Stimulated activated CD8-positive, alpha-beta memory T cell treated with anti-CD3 and anti-CD28 coated beads, Interleukin-15, amount 100 ng/mL, for 48 hours (primary cell): ENCODE results near the gene SMARCB1.

Source experiments
- DNase-seq, 2 donors: peaks; one replicate each; pipeline ENCODE4 v3.0.0-alpha.2; 2020; ENCODE audit warnings: low read depth in 2 of 2

Gene SMARCB1

DNA sequence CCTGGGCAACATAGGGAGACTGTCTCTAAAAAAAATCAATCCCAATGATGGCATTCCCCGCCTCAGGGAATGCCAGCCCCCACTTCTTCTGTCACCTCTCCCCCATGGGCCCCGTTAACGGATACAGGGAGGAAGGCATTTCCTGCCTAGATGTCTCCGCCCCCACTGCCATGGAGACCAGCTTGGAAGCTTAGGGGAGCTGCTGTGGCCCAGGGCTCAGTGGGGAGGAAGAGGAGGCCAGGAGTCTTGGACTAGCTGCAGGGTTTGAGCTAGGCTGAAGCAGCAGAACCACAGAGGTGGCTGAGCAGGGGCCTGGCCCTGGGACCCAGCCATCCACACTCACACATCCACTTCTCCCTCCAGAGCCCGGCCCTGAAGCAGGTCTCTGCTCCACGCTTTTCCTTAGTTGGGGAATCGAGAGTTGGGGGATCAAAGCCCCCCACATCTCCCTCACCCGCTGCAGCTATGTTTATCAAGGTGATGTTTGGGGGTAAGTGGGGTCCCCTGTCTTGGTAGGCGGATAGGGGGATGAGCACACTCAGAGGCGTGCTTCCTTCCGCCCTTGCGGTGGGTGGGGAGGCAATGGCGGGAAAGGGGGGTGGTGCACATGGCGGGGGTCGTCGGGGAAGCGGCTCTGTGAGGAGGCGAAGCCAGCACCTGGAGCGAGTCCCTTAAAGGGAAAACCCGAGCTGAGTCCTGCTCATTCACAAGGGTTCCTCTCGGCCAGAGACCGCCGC, 23.8 kb upstream of the SMARCB1 start, which contains the start of gene C22orf15:
TSS of gene C22orf15 (plus strand) at position 149 of the 737 bp plus-strand sequence. CDS start at position 466, 317 bp downstream.
- DNase-seq, result no peak

DNA sequence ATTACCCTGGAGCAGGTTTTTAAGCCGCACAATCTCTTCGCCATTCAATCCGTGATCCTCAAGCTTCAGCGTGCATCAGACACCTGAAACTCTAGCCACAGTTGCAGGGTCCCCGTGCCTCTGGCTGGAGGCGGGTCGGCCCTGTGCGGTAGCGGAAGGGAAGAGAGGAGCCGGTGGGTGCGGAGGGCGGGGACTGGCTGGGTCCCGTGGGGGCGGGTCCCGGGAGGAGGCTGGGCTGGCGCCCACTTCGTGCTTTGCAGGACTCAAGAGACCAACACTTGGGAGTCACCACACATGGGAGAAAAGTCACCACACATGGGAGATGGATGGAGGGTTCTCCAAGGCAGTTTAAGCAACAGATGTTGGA, 23.2 kb upstream of the SMARCB1 start:
- DNase-seq, result peak in 1 of 2 donors; percentile 51

GRCh38 chr22:23763954-23764353, 22.8 kb upstream of the SMARCB1 start:
- DNase-seq, result no peak

- no peak for DNase-seq
These were observed 21.6 kb upstream of the SMARCB1 start for GRCh38 chr22:23764899-23765881.

GRCh38 chr22:23767303-23767672, 19.5 kb upstream of the SMARCB1 start:
- no peak for DNase-seq

GRCh38 chr22:23767673-23768548, 18.9 kb upstream of the SMARCB1 start, which contains the start of gene CHCHD10:
CHCHD10 (minus strand) TSS chr22:23767972; CDS start chr22:23767874, 98 bp downstream.
- DNase-seq, result peak; percentile 68 to 71

DNA sequence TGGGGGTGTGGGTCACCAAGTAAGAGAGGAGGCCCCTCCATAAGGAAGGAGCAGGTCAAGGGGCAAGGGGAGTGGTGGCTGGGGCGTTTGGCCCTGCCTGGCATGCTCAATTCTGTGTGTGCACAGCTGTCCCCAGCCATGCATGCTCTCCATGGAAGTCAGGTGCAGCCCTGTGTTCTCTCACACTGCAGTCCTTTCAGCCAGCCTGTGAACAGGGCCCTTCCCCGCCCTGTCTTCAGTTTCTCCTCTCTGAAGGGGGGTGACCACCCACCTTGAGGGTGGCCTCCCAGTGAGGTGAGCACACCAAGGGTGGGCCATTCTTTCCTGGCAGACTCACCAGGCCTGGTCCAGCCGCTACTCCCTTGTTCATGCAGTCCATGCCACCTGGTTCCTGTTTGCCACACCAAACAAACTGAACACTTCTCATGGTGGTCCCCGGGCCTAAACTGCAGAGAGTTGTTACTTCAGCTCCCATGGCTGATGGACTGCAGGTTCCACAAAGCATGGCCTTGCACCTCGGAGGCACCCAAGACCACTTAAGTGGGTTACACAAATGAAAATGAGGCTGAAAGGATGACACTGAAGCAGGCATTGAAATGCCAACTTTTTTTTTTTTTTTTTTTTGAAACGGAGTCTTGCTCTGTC, 17.3 kb upstream of the SMARCB1 start:
- DNase-seq, result no peak

DNA sequence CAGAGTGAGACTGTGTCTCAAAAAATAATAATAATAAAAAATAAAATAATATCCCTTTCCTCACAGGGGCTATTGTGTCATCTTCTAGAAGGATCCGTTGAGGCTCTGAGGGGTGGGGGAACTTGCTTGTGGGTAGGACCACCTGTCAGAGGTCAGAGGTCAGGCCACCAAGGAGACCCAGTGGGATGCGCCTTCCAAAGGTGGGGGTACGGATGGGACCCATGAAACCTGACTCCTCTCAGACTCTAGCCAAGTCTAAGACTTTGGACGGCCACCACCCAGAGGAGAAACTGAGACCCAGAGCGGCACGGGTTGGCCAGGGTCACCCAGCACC, 14.5 kb upstream of the SMARCB1 start:
- no peak for DNase-seq

DNA sequence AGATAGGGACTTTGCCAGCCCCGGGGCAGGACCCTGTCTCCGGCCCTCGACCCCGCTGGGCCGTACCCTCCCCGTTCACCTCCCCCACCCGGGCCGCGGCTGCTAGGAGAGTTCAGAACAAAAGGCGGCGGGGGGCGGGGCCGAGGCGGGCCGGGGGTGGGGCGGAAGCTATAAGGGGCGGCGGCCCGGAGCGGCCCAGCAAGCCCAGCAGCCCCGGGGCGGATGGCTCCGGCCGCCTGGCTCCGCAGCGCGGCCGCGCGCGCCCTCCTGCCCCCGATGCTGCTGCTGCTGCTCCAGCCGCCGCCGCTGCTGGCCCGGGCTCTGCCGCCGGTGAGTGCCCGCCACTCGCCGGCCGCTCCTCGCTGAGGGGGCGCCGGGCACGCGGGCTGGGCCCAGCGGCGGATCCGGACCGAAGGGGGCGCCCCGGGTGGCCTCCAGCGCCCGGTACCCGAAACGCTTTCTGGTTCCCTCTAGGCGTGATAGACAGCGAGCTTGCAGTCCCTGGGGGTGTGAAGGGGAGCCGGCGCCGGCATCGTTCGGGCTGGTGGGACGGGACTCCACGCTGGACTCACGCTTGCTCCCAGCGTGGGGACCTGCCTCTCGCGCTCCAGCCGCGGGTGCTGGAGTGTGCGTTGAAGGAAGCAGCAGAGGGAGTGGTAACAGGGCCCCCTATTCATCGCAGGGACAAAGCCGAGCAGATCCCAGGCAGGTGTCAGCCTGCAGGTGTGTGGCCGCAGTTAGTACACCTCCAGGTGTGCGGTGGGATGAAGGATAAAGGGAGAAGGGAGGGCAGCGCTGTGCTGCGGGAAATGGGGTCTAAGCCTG, 13.9 kb upstream of the SMARCB1 start, which contains the start of gene MMP11:
TSS of gene MMP11 (plus strand) at position 201 of the 825 bp plus-strand sequence. CDS start at position 223, 22 bp downstream.
- no peak for DNase-seq

GRCh38 chr22:23773483-23774113, 13.2 kb upstream of the SMARCB1 start:
- no peak for DNase-seq

DNA sequence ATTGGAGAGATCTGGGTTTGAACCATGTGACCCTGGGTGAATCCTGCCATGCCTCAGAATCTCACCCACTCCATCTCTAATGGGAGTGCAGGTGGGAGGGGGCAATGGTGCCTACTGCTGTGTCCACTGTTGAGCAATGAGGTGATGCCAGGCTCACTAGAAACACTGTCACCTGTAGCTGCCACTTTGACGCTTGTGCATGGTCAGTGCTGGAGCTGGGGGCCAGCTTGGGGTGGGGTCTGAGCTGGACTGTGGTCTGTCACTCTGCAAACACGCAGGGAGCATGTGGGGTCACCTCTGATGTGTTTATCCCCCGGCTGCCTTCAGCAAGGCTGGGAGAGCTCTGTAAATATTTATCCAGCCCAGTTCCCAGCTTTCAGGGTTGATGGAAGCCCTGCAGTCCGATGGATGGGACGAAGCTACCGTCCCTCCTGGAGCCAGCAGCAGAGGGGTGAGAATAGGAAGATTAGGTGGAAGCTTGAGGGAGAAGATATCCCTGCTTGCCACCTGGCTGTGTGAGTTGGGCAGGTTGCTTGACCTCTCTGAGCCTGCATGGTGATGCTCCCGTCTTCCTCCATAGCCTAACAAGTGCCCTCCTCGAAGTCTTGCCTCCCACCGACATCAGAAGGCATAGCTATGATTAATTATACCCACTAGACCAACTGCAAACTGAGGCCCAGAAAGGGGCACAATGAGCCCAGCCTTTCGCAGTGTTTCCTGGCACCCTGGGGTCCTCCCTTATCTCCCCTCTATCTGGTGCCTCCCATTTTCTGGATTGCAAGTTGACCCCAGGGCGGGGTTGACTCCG, 12.4 kb upstream of the SMARCB1 start:
- DNase-seq, result no peak

- DNase-seq, result no peak
These were observed 11.8 kb upstream of the SMARCB1 start for GRCh38 chr22:23774922-23775436.

GRCh38 chr22:23775779-23776375, 10.9 kb upstream of the SMARCB1 start:
- DNase-seq, result no peak

GRCh38 chr22:23777776-23778576, 8.8 kb upstream of the SMARCB1 start:
- no peak for DNase-seq

DNA sequence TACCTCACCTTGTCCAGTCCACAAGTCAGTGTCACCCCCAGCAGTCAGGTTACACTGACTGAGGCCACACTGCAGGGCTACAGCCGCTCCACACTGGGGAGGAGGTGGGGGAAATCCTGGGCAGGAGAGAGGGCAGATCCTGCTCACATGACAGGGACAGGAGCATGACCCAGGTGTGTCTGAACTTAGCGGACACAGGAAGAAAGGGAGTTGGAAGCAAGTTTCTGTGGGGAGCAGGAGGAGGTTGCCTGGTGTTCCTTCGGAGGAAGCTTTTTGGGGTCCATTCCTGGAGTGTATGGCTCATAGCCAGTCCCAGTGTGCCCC, 8.2 kb upstream of the SMARCB1 start:
- no peak for DNase-seq

GRCh38 chr22:23779083-23779482, 7.7 kb upstream of the SMARCB1 start:
- DNase-seq, result no peak

DNA sequence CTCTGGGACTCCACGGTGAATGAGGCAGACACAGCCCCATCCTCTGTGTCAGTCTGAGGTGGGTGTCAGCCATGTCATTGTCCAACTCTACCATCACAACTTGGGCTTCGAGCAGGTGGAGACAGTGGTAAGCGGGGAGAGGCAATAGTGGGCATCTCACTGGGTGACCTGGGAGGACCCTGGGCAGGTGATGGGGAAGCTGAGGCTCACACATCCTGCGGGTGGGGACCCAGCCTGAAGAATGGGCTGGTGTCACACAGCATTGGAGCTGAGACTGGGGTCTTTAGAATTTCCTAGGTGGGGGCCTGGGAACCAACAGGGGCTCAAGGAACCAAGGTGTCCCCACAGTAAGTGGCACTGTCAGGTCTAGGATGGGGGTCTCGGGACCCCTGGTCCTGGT, 7.0 kb upstream of the SMARCB1 start:
- DNase-seq, result no peak
